Retinal pigment epithelial cell (primary cell): Measurements from ENCODE around the gene STK24.

ENCODE experiments used
- DNase-seq: peaks from one replicate; pipeline ENCODE4 v3.0.0-alpha.2; 2010; ENCODE audit warnings: low read depth
- H3K4me3 ChIP-seq: 2 replicates; pipeline ENCODE4 v1.5.1; 2011; ENCODE audit warnings: mild to moderate bottlenecking, low read length, control low read depth, moderate library complexity
- CTCF ChIP-seq: conservative IDR thresholded peaks from 2 replicates; pipeline ENCODE4 v1.5.1; 2011; ENCODE audit warnings: low read depth, low read length, control low read depth, inconsistent platforms

The STK24 gene

GRCh38 chr13:98504371-98504963 is 72.4 kb downstream of the STK24 start:
- no peak overlapping the region for H3K4me3 ChIP-seq
- DNase-seq, result no peak

GRCh38 chr13:98504029-98504351 is 72.9 kb downstream of the STK24 start:
- no peak overlapping the region for H3K4me3 ChIP-seq
- TF ChIP-seq CTCF, result no peak
- no peak for DNase-seq

More at GRCh38 chr13:98504371-98504963, 72.4 kb downstream of the STK24 start:
- TF ChIP-seq CTCF, result no peak

- no peak overlapping the region for H3K4me3 ChIP-seq
- no peak for DNase-seq
- TF ChIP-seq CTCF, result no peak
Observed at GRCh38 chr13:98503175-98504028, 73.5 kb downstream of the STK24 start.

- no peak overlapping the region for H3K4me3 ChIP-seq
- no peak for DNase-seq
Observed at GRCh38 chr13:98500963-98501421, 75.9 kb downstream of the STK24 start.

GRCh38 chr13:98496966-98497365 is 79.9 kb downstream of the STK24 start:
- no peak overlapping the region for H3K4me3 ChIP-seq
- no peak for TF ChIP-seq CTCF
- DNase-seq, result no peak

More at GRCh38 chr13:98500963-98501421, 75.9 kb downstream of the STK24 start:
- TF ChIP-seq CTCF, result no peak

GRCh38 chr13:98496479-98496791 is 80.5 kb downstream of the STK24 start:
- no peak for DNase-seq
- TF ChIP-seq CTCF, result no peak
- no peak overlapping the region for H3K4me3 ChIP-seq
